AG04449 (cell line): ENCODE measurements around the gene B4GALNT3.

Experiments
- CTCF ChIA-PET: fragments of 350-600 bp; formaldehyde crosslinking; extraction: SDS; loops from one replicate; lab custom pipeline; 2021; ENCODE audit warnings: antibody characterized with exemption; lab: Yijun Ruan, JAX
- POLR2A ChIA-PET: fragments of 400-600, 350-600 bp; formaldehyde crosslinking; extraction: SDS; loops from one replicate; lab custom pipeline; 2020; ENCODE audit warnings: antibody characterized with exemption, inconsistent platforms; lab: Yijun Ruan, JAX
- DNase-seq: peaks from one replicate; pipeline ENCODE4 v3.0.0-alpha.2; 2010; ENCODE audit warnings: low read depth, low spot score
- H3K4me3 ChIP-seq: 2 replicates; pipeline ENCODE4 v1.5.1; 2011; ENCODE audit warnings: low read depth, mild to moderate bottlenecking, control low read depth, low read length
- CTCF ChIP-seq: IDR thresholded peaks from one replicate; pipeline ENCODE4 v1.5.1; 2011; ENCODE audit warnings: mild to moderate bottlenecking, moderate library complexity, low read length, control low read depth, inconsistent platforms; ENCODE audit not compliant: insufficient read depth; ENCODE audit errors: missing control alignments

The B4GALNT3 gene

GRCh38 chr12:585062-586061 lies 125.6 kb downstream of the B4GALNT3 start:
- POLR2A ChIA-PET: interaction anchor here (0.7 kb wide), 1 partner anchor 58 kb away, joined by 3 read pairs; no protein-coding TSS in a partner anchor
- CTCF ChIA-PET: interaction anchor here (0.8 to 1.7 kb wide), 4 partner anchors 8 to 166 kb away, joined by 3 to 7 read pairs (median 4); no protein-coding TSS in a partner anchor
- no peak overlapping the region for H3K4me3 ChIP-seq
- DNase-seq: no peak
- no peak for TF ChIP-seq CTCF

GRCh38 chr12:586318-587071 lies 126.8 kb downstream of the B4GALNT3 start:
- H3K4me3 ChIP-seq: no peak overlapping the region
- ChIA-PET POLR2A (no interaction called here), CTCF (interaction anchor here (0.8 to 1.5 kb wide), 4 partner anchors 10 to 33 kb away, joined by 3 to 5 read pairs (median 4); no protein-coding TSS in a partner anchor)
- no peak for DNase-seq
- no peak for TF ChIP-seq CTCF

- H3K4me3 ChIP-seq: no peak overlapping the region
- DNase-seq: no peak
- CTCF ChIA-PET: interaction anchor here (0.8 to 1.5 kb wide), 3 partner anchors 11 to 164 kb away, joined by 3 to 5 read pairs (median 3); no protein-coding TSS in a partner anchor
- POLR2A ChIA-PET: no interaction called here
- TF ChIP-seq CTCF: no peak
Observed at GRCh38 chr12:587132-588023, 127.6 kb downstream of the B4GALNT3 start.

- TF ChIP-seq CTCF: no peak
- no peak overlapping the region for H3K4me3 ChIP-seq
- ChIA-PET CTCF (interaction anchor here (0.8 to 1.5 kb wide), 3 partner anchors 12 to 163 kb away, joined by 3 to 5 read pairs (median 3); no protein-coding TSS in a partner anchor), POLR2A (no interaction called here)
- no peak for DNase-seq
Observed at GRCh38 chr12:588024-588322, 128.2 kb downstream of the B4GALNT3 start.

- no peak overlapping the region for H3K4me3 ChIP-seq
- ChIA-PET POLR2A (no interaction called here), CTCF (interaction anchor here (1.2 kb wide), 1 partner anchor 13 kb away, joined by 5 read pairs; no protein-coding TSS in a partner anchor)
- DNase-seq: no peak
- no peak for TF ChIP-seq CTCF
Observed at GRCh38 chr12:588646-589045, 128.9 kb downstream of the B4GALNT3 start.
